DND-41 (cell line): ENCODE results near the gene VWCE.

Source experiments
- CTCF ChIP-seq: IDR thresholded peaks from 2 replicates; pipeline ENCODE4 v1.5.1; 2012; ENCODE audit warnings: borderline replicate concordance, low read length, moderate library complexity, mild to moderate bottlenecking; ENCODE audit not compliant: poor library complexity, severe bottlenecking; ENCODE audit errors: extremely low read depth
- EZH2 ChIP-seq: IDR thresholded peaks from 3 replicates; pipeline ENCODE4 v1.6.1; 2012; ENCODE audit warnings: borderline replicate concordance, low read depth, mild to moderate bottlenecking, moderate library complexity, low read length, inconsistent platforms; ENCODE audit not compliant: severe bottlenecking

GRCh38 chr11:61341706-61342105, 46.6 kb upstream of the VWCE start:
- TF ChIP-seq CTCF (no peak), EZH2 (no peak)
